OCI-LY7 (cell line): ENCODE measurements around the gene PEX11G. TPM values are rescaled to one million over a fixed set of nuclear protein-coding genes. Genes with fewer than 3 reads are reported as not detected.

ENCODE experiments used
- BruUV-seq: library from RNA; stranded (reverse); fragments of 400-500 nt; replicated peaks from 2 replicates; lab custom pipeline; 2021; lab: Mats Ljungman, UMichigan
- CTCF ChIA-PET: fragments of 300-600 bp; sonication (Branson Sonifier 250); formaldehyde crosslinking; loops from one replicate; lab custom pipeline; 2022; ENCODE audit warnings: antibody characterized with exemption; ENCODE audit not compliant: unreplicated experiment; lab: Charles Lee
- POLR2A ChIA-PET: fragments of 300-600 bp; sonication (Branson Sonifier 250); formaldehyde crosslinking; loops from one replicate; lab custom pipeline; 2022; ENCODE audit warnings: antibody characterized with exemption; lab: Charles Lee
- DNase-seq: peaks from one replicate; pipeline ENCODE4 v3.0.0-alpha.2; 2015; ENCODE audit warnings: low spot score
- H2AFZ ChIP-seq: fragments of 200-600 bp; sonication (generic), shearing (Covaris generic); 2 replicates; pipeline ENCODE4 v1.6.1; 2014; ENCODE audit warnings: mild to moderate bottlenecking, antibody characterized with exemption, low read length, moderate library complexity
- H3K27ac ChIP-seq: fragments of 200-600 bp; sonication (generic); 2 replicates; pipeline ENCODE4 v1.5.1; 2014; ENCODE audit warnings: mixed run types, low read depth, mild to moderate bottlenecking, moderate library complexity, low read length, inconsistent platforms; ENCODE audit not compliant: poor library complexity, severe bottlenecking
- H3K36me3 ChIP-seq: fragments of 200-600 bp; sonication (generic); 2 replicates; pipeline ENCODE4 v1.6.1; 2014; ENCODE audit warnings: mild to moderate bottlenecking, antibody characterized with exemption, low read length, moderate library complexity, mixed read lengths; ENCODE audit not compliant: insufficient read depth
- H3K4me1 ChIP-seq: fragments of 200-600 bp; sonication (generic); 2 replicates; pipeline ENCODE4 v1.5.1; 2014; ENCODE audit warnings: mild to moderate bottlenecking, low read length; ENCODE audit not compliant: insufficient read depth, poor library complexity, severe bottlenecking
- H3K4me2 ChIP-seq: fragments of 200-600 bp; sonication (generic); 2 replicates; pipeline ENCODE4 v1.6.1; 2014; ENCODE audit warnings: mild to moderate bottlenecking, low read length
- H3K4me3 ChIP-seq: fragments of 200-600 bp; sonication (generic); 2 replicates; pipeline ENCODE4 v1.5.1; 2014; ENCODE audit warnings: mild to moderate bottlenecking, low read depth, low read length; ENCODE audit not compliant: poor library complexity, severe bottlenecking
- H3K79me2 ChIP-seq: fragments of 200-600 bp; sonication (generic); 2 replicates; pipeline ENCODE4 v1.6.1; 2016; ENCODE audit warnings: low read depth, mild to moderate bottlenecking, low read length, moderate library complexity, mixed read lengths; ENCODE audit not compliant: insufficient read depth
- H3K9me2 ChIP-seq: fragments of 200-600 bp; sonication (generic); 2 replicates; pipeline ENCODE4 v1.6.1; 2016; ENCODE audit warnings: mild to moderate bottlenecking, low read length, mixed read lengths; ENCODE audit not compliant: insufficient read depth
- H3K9me3 ChIP-seq: fragments of 200-600 bp; sonication (generic); 2 replicates; pipeline ENCODE4 v1.6.1; 2014; ENCODE audit warnings: mild to moderate bottlenecking, mixed run types, low read length, mixed read lengths
- H4K20me1 ChIP-seq: fragments of 200-600 bp; sonication (generic); 2 replicates; pipeline ENCODE4 v1.6.1; 2014; ENCODE audit warnings: mild to moderate bottlenecking, antibody characterized with exemption, low read length, moderate library complexity, mixed read lengths; ENCODE audit not compliant: insufficient read depth
- CTCF ChIP-seq: fragments of 200-600 bp; sonication (generic); conservative IDR thresholded peaks from 2 replicates; pipeline ENCODE4 v1.5.1; 2014; ENCODE audit warnings: mild to moderate bottlenecking, antibody characterized with exemption, low read length, moderate library complexity, mixed read lengths
- EZH2phosphoT487 ChIP-seq: fragments of 200-600 bp; sonication (generic); IDR thresholded peaks from 2 replicates; pipeline ENCODE4 v1.6.1; 2018; ENCODE audit warnings: low read depth, borderline replicate concordance, mild to moderate bottlenecking, mixed run types, antibody characterized with exemption, low read length, moderate library complexity, mixed read lengths
- intact Hi-C: fragments of 100-400 bp; cut with micrococcal nuclease; formaldehyde crosslinking; loops from one replicate; pipeline ENCODE4 v1.10.0; 2022; ENCODE audit not compliant: unreplicated experiment
- total RNA-seq, 2 experiments: library from RNA; depleted of rRNA in 1 of 2; stranded (reverse); fragments of >200 nt in 1 of 2; shearing (Covaris generic) in 1 of 2; gene quantifications; 2 replicates each; pipeline ENCODE4 v1.2.3, GENCODE V29; 2014 to 2022

Gene PEX11G
- total RNA-seq, 2 experiments from 2014 or later, result not detected

- POLR2A ChIA-PET, result no interaction called here
- H3K9me3 ChIP-seq, result no peaks in the 10 kb centered on the region
- H2AFZ ChIP-seq, result no peak overlapping the region
- no peak overlapping the region for H3K4me2 ChIP-seq
- H3K27ac ChIP-seq, result no peak overlapping the region
- H3K4me3 ChIP-seq, result no peak overlapping the region
- no peaks in the 10 kb centered on the region for H3K4me1 ChIP-seq
- no peak for DNase-seq
- no peaks in the 10 kb centered on the region for H4K20me1 ChIP-seq
- H3K9me2 ChIP-seq, result no peaks in the 10 kb centered on the region
- CTCF ChIA-PET, result no interaction called here
- intact Hi-C loops, result no loop called here
- no peak for TF ChIP-seq EZH2phosphoT487
- TF ChIP-seq CTCF, result no peak
- BruUV-seq, result no TSS peak
- H3K36me3 ChIP-seq, result peaks cover 98% of the 10 kb centered on the region
- H3K79me2 ChIP-seq, result no peaks in the 10 kb centered on the region
Measured at GRCh38 chr19:7461841-7462629, 26.8 kb downstream of the PEX11G start.

- ChIA-PET POLR2A (interaction anchor here (0.6 kb wide), 1 partner anchor 86 kb away, joined by 4 read pairs; no protein-coding TSS in a partner anchor), CTCF (no interaction called here)
- Histone ChIP-seq H3K36me3 (peaks cover 99% of the 10 kb centered on the region), H3K4me1 (no peaks in the 10 kb centered on the region), H4K20me1 (no peaks in the 10 kb centered on the region), H3K9me3 (no peaks in the 10 kb centered on the region), H3K79me2 (no peaks in the 10 kb centered on the region), H2AFZ (no peak overlapping the region), H3K27ac (no peak overlapping the region), H3K4me2 (no peak overlapping the region), H3K9me2 (no peaks in the 10 kb centered on the region), H3K4me3 (no peak overlapping the region)
- no TSS peak for BruUV-seq
- no peak for DNase-seq
- intact Hi-C loops, result no loop called here
- no peak for TF ChIP-seq CTCF
- TF ChIP-seq EZH2phosphoT487, result no peak
Measured at GRCh38 chr19:7460562-7460966, 28.3 kb downstream of the PEX11G start.

GRCh38 chr19:7459773-7460172, 29.1 kb downstream of the PEX11G start:
- Histone ChIP-seq H3K36me3 (peaks cover 99% of the 10 kb centered on the region), H3K4me1 (no peaks in the 10 kb centered on the region), H3K9me2 (no peaks in the 10 kb centered on the region), H4K20me1 (no peaks in the 10 kb centered on the region), H3K9me3 (peaks cover 5% of the 10 kb centered on the region; the same call in 1 of the 2 replicates), H3K4me3 (no peak overlapping the region), H3K4me2 (no peak overlapping the region), H3K79me2 (no peaks in the 10 kb centered on the region), H2AFZ (no peak overlapping the region), H3K27ac (no peak overlapping the region)
- no TSS peak for BruUV-seq
- ChIA-PET POLR2A (no interaction called here), CTCF (no interaction called here)
- intact Hi-C loops, result no loop called here
- DNase-seq, result no peak
- no peak for TF ChIP-seq EZH2phosphoT487
- TF ChIP-seq CTCF, result no peak
